IMR-90 (cell line): ENCODE measurements around the gene NXT2. TPM values are rescaled to one million over a fixed set of nuclear protein-coding genes. Genes with fewer than 3 reads are reported as not detected.

ENCODE experiments used
- ATAC-seq: fragments of 200-7000 bp; cut with Tn5 transposase; 2 replicates; pipeline ENCODE4 v1.9.1; 2020; ENCODE audit warnings: low read depth, mild to moderate bottlenecking, moderate library complexity
- BruUV-seq: library from RNA; stranded (reverse); fragments of 400-500 nt; replicated peaks from 2 replicates; lab custom pipeline; 2021; lab: Mats Ljungman, UMichigan
- CTCF ChIA-PET: fragments of 300-600 bp; formaldehyde crosslinking; extraction: SDS; loops from one replicate; lab custom pipeline; 2021; ENCODE audit warnings: antibody characterized with exemption; lab: Yijun Ruan, JAX
- POLR2A ChIA-PET: fragments of 300-600 bp; sonication (Branson Sonifier 250); formaldehyde crosslinking; loops from one replicate; lab custom pipeline; 2022; ENCODE audit warnings: antibody characterized with exemption; ENCODE audit not compliant: unreplicated experiment; lab: Charles Lee
- DNase-seq: peaks from one replicate; pipeline ENCODE4 v3.0.0; 2013
- H2AFZ ChIP-seq: replicated peaks from 2 replicates; pipeline ENCODE3; 2013; ENCODE audit warnings: low read length, mild to moderate bottlenecking; ENCODE audit not compliant: poor library complexity
- H2AK5ac ChIP-seq: 2 replicates; pipeline ENCODE4 v1.6.1; 2013; ENCODE audit warnings: low read depth, low read length, inconsistent platforms
- H2AK9ac ChIP-seq: replicated peaks from 2 replicates; pipeline ENCODE3; 2013; ENCODE audit warnings: mild to moderate bottlenecking, low read depth, low read length, moderate library complexity; ENCODE audit not compliant: poor library complexity
- H2BK120ac ChIP-seq: 2 replicates; pipeline ENCODE4 v1.6.1; 2013; ENCODE audit warnings: low read depth, low read length, inconsistent platforms
- H2BK15ac ChIP-seq: 3 replicates; pipeline ENCODE4 v1.6.1; 2013; ENCODE audit warnings: low read depth, low read length, inconsistent platforms
- H2BK20ac ChIP-seq: 2 replicates; pipeline ENCODE4 v1.6.1; 2013; ENCODE audit warnings: low read depth, mild to moderate bottlenecking, inconsistent platforms, low read length, moderate library complexity
- H2BK5ac ChIP-seq: 2 replicates; pipeline ENCODE4 v1.6.1; 2013; ENCODE audit warnings: mild to moderate bottlenecking, low read depth, low read length, inconsistent platforms; ENCODE audit not compliant: poor library complexity, severe bottlenecking
- H3K14ac ChIP-seq: replicated peaks from 2 replicates; pipeline ENCODE4 v1.6.1; 2013; ENCODE audit warnings: low read depth, low read length, inconsistent platforms
- H3K18ac ChIP-seq: 2 replicates; pipeline ENCODE4 v1.6.1; 2013; ENCODE audit warnings: low read depth, low read length, control low read depth
- H3K23ac ChIP-seq: 2 replicates; pipeline ENCODE4 v1.6.1; 2013; ENCODE audit warnings: low read depth, low read length, inconsistent platforms
- H3K27ac ChIP-seq: 2 replicates; pipeline ENCODE4 v1.5.1; 2013; ENCODE audit warnings: mild to moderate bottlenecking, control low read depth, low read length; ENCODE audit not compliant: insufficient read depth
- H3K27me3 ChIP-seq: 2 replicates; pipeline ENCODE4 v1.6.1; 2013; ENCODE audit warnings: low read length; ENCODE audit not compliant: control insufficient read depth, insufficient read depth
- H3K36me3 ChIP-seq: 2 replicates; pipeline ENCODE4 v1.6.1; 2013; ENCODE audit warnings: low read length, mixed read lengths; ENCODE audit not compliant: control insufficient read depth, insufficient read depth
- H3K4ac ChIP-seq: 2 replicates; pipeline ENCODE4 v1.6.1; 2013; ENCODE audit warnings: low read depth, low read length, inconsistent platforms
- H3K4me1 ChIP-seq: 2 replicates; pipeline ENCODE4 v1.6.1; 2013; ENCODE audit warnings: low read length, mixed read lengths; ENCODE audit not compliant: control insufficient read depth, insufficient read depth
- H3K4me2 ChIP-seq: 2 replicates; pipeline ENCODE4 v1.6.1; 2013; ENCODE audit warnings: low read depth, mild to moderate bottlenecking, control low read depth, low read length, moderate library complexity
- H3K4me3 ChIP-seq: 2 replicates; pipeline ENCODE4 v1.5.1; 2013; ENCODE audit warnings: low read depth, mild to moderate bottlenecking, control low read depth, low read length, moderate library complexity; ENCODE audit not compliant: insufficient read depth
- H3K56ac ChIP-seq: 2 replicates; pipeline ENCODE4 v1.6.1; 2013; ENCODE audit warnings: low read length, inconsistent platforms; ENCODE audit not compliant: insufficient read depth; ENCODE audit errors: extremely low read depth
- H3K79me1 ChIP-seq, 2 experiments: 2 replicates each; pipeline ENCODE4 v1.6.1; 2013; ENCODE audit warnings: low read length in 2 of 2, inconsistent platforms in 1 of 2, low read depth in 1 of 2
- H3K9ac ChIP-seq: 2 replicates; pipeline ENCODE4 v1.6.1; 2013; ENCODE audit warnings: low read depth, low read length, control low read depth
- H3K9me1 ChIP-seq: 2 replicates; pipeline ENCODE4 v1.6.1; 2013; ENCODE audit warnings: low read length, inconsistent platforms; ENCODE audit not compliant: insufficient read depth
- H3K9me3 ChIP-seq: 2 replicates; pipeline ENCODE4 v1.6.1; 2013; ENCODE audit warnings: low read length; ENCODE audit not compliant: control insufficient read depth, insufficient read depth
- H4K20me1 ChIP-seq: 2 replicates; pipeline ENCODE4 v1.6.1; 2013; ENCODE audit warnings: low read length, inconsistent platforms; ENCODE audit not compliant: insufficient read depth
- H4K5ac ChIP-seq: 2 replicates; pipeline ENCODE4 v1.6.1; 2013; ENCODE audit warnings: mild to moderate bottlenecking, low read depth, low read length, control low read depth
- H4K8ac ChIP-seq, 2 experiments: 2 replicates each; pipeline ENCODE4 v1.6.1; 2013; ENCODE audit warnings: low read depth in 2 of 2, low read length in 2 of 2, control low read depth in 1 of 2, inconsistent platforms in 1 of 2
- H4K91ac ChIP-seq: 2 replicates; pipeline ENCODE4 v1.6.1; 2013; ENCODE audit warnings: low read depth, low read length, inconsistent platforms; ENCODE audit not compliant: insufficient read depth
- CEBPB ChIP-seq: IDR thresholded peaks from 2 replicates; pipeline ENCODE4 v1.6.1; 2012; ENCODE audit warnings: low read depth, low read length, improper control_type of control experiment
- CTCF ChIP-seq: conservative IDR thresholded peaks from 2 replicates; pipeline ENCODE4 v1.5.1; 2012; ENCODE audit warnings: mild to moderate bottlenecking, low read depth, low read length, improper control_type of control experiment
- MAFK ChIP-seq: IDR thresholded peaks from 2 replicates; pipeline ENCODE4 v1.6.1; 2012; ENCODE audit warnings: low read depth, low read length, improper control_type of control experiment
- MAZ ChIP-seq: IDR thresholded peaks from 2 replicates; pipeline ENCODE4 v1.6.1; 2012; ENCODE audit warnings: low read depth, mild to moderate bottlenecking, low read length, improper control_type of control experiment, moderate library complexity, borderline replicate concordance
- RAD21 ChIP-seq: IDR thresholded peaks from 2 replicates; pipeline ENCODE4 v1.6.1; 2012; ENCODE audit warnings: low read length, improper control_type of control experiment
- RCOR1 ChIP-seq: IDR thresholded peaks from 2 replicates; pipeline ENCODE4 v1.6.1; 2012; ENCODE audit warnings: mild to moderate bottlenecking, low read length, improper control_type of control experiment; ENCODE audit not compliant: insufficient replicate concordance
- SMC3 ChIP-seq: fragments of 150-350 bp; IDR thresholded peaks from 2 replicates; pipeline ENCODE4 v1.6.1; 2016; ENCODE audit warnings: low read depth, mild to moderate bottlenecking, antibody characterized with exemption, low read length, moderate library complexity
- WGBS, 2 experiments: methylation state at CpG; one replicate each; pipeline versions ENCODE4 v1.1.5 to v1.1.7; 2013; ENCODE audit warnings: missing lambda C conversion rate in 2 of 2; ENCODE audit not compliant: insufficient read length in 1 of 2; ENCODE audit errors: extremely low coverage in 2 of 2; 5-methylcytosine and 5-hydroxymethylcytosine counted together
- dilution Hi-C: fragments of 300-500 bp; cut with HindIII; formaldehyde crosslinking; loops from one replicate; pipeline ENCODE4 v1.14.3; 2018; ENCODE audit warnings: low sequenced_read_pairs; ENCODE audit not compliant: unreplicated experiment
- in situ Hi-C: fragments of 300-500 bp; cut with MboI; formaldehyde crosslinking; loops from 3 replicates; pipeline ENCODE4 v1.14.3; 2019; ENCODE audit warnings: low sequenced_read_pairs, inconsistent platforms, mixed read lengths
- intact Hi-C: fragments of 100-400 bp; cut with micrococcal nuclease; formaldehyde crosslinking; loops from 2 replicates; pipeline ENCODE4 v1.10.0; 2022
- polyA plus RNA-seq, 3 experiments: library from polyadenylated mRNA; depleted of rRNA; stranded (reverse); fragments of >200 nt; gene quantifications; 2 replicates each; pipeline ENCODE4 v1.2.3, GENCODE V29; 2012; ENCODE audit warnings: low replicate concordance in 1 of 3
- total RNA-seq: library from RNA; depleted of rRNA; stranded (reverse); fragments of >200 nt; gene quantifications from 2 replicates; pipeline ENCODE4 v1.2.3, GENCODE V29; 2012
- TF ChIP-seq, protein P1 (sequence below): fragments of 150-350 bp; IDR thresholded peaks from 2 replicates; pipeline ENCODE4 v1.6.1; 2017; ENCODE audit warnings: mild to moderate bottlenecking, antibody characterized with exemption, low read length, low read depth
- TF ChIP-seq, protein P2 (sequence below): fragments of 150-350 bp; IDR thresholded peaks from 2 replicates; pipeline ENCODE4 v1.6.1; 2016; ENCODE audit warnings: low read depth, mild to moderate bottlenecking, low read length, moderate library complexity, borderline replicate concordance

The NXT2 gene
- total and polyA plus RNA-seq, 2 of the 4 experiments (the other 2 are of a cell fraction) = 3.6 to 8.1 TPM

DNA sequence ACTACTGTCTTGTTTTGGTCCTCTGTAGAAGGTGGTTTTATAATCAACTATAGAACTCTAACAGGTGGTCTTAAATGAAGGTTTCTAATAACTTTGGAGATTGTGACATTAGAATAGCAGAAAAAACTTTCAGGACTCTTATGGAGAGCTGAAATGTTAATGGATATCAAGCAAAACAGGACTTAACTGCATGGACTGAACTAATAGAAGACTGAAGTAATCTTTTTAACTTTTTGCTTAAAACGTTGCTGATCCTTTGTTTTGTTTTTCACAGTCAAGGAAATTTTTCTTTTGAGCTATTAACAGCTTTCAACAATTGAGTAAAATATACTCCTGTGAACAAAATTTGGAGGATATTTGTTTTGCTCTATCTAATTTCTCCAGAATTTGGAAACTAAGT, 17.2 kb downstream of the NXT2 start:
- Histone ChIP-seq H3K14ac (no peak overlapping the region), H3K4me1 (no peaks in the 10 kb centered on the region), H3K9ac (no peak overlapping the region), H4K20me1 (no peaks in the 10 kb centered on the region), H2BK5ac (no peak overlapping the region), H3K27me3 (peaks cover 4% of the 10 kb centered on the region), H2BK20ac (no peak overlapping the region), H3K9me3 (no peaks in the 10 kb centered on the region), H4K8ac (no peak overlapping the region), H3K56ac (no peak overlapping the region), H3K23ac (no peak overlapping the region), H3K4me3 (no peak overlapping the region), H2AK5ac (no peak overlapping the region), H4K5ac (no peak overlapping the region), H2BK120ac (no peak overlapping the region), H2BK15ac (no peak overlapping the region), H4K91ac (no peak overlapping the region), H3K9me1 (no peaks in the 10 kb centered on the region), H3K27ac (no peak overlapping the region), H3K4ac (no peak overlapping the region), H3K18ac (no peak overlapping the region), H3K36me3 (no peaks in the 10 kb centered on the region), H2AK9ac (no peak overlapping the region), H3K79me1 (no peaks in the 10 kb centered on the region), H2AFZ (no peak overlapping the region), H3K4me2 (no peak overlapping the region)
- whole genome bisulfite sequencing, 2 experiments = no CpG with 5 or more reads among the region's 1 CpG
- ATAC-seq (no peak), DNase-seq (no peak)
- CTCF ChIA-PET = no interaction called here
- in situ Hi-C loops (no loop called here), intact Hi-C loops (no loop called here), dilution Hi-C loops (no loop called here)
- POLR2A ChIA-PET = no interaction called here
- no peak for TF ChIP-seq CTCF
- TF ChIP-seq SMC3 = no peak
- no peak for TF ChIP-seq MAZ
- no peak for TF ChIP-seq CEBPB
- TF ChIP-seq, protein P1, sequence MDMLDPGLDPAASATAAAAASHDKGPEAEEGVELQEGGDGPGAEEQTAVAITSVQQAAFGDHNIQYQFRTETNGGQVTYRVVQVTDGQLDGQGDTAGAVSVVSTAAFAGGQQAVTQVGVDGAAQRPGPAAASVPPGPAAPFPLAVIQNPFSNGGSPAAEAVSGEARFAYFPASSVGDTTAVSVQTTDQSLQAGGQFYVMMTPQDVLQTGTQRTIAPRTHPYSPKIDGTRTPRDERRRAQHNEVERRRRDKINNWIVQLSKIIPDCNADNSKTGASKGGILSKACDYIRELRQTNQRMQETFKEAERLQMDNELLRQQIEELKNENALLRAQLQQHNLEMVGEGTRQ = no peak
- no peak for TF ChIP-seq RCOR1
- TF ChIP-seq, protein P2, sequence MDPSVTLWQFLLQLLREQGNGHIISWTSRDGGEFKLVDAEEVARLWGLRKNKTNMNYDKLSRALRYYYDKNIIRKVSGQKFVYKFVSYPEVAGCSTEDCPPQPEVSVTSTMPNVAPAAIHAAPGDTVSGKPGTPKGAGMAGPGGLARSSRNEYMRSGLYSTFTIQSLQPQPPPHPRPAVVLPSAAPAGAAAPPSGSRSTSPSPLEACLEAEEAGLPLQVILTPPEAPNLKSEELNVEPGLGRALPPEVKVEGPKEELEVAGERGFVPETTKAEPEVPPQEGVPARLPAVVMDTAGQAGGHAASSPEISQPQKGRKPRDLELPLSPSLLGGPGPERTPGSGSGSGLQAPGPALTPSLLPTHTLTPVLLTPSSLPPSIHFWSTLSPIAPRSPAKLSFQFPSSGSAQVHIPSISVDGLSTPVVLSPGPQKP = no peak
- no peak for TF ChIP-seq RAD21
- no peak for TF ChIP-seq MAFK
- no TSS peak for BruUV-seq
